IMR-90 (cell line): ENCODE results near the gene USP36. TPM values are rescaled to one million over a fixed set of nuclear protein-coding genes. Genes with fewer than 3 reads are reported as not detected.
A peak's percentile ranks its signal among the peaks of the same experiment; 100 is the strongest.

Experiments used
- ATAC-seq: fragments of 200-7000 bp; cut with Tn5 transposase; 2 replicates; pipeline ENCODE4 v1.9.1; 2020; ENCODE audit warnings: low read depth, mild to moderate bottlenecking, moderate library complexity
- BruUV-seq: library from RNA; stranded (reverse); fragments of 400-500 nt; replicated peaks from 2 replicates; lab custom pipeline; 2021; lab: Mats Ljungman, UMichigan
- CTCF ChIA-PET: fragments of 300-600 bp; formaldehyde crosslinking; extraction: SDS; loops from one replicate; lab custom pipeline; 2021; ENCODE audit warnings: antibody characterized with exemption; lab: Yijun Ruan, JAX
- POLR2A ChIA-PET: fragments of 300-600 bp; sonication (Branson Sonifier 250); formaldehyde crosslinking; loops from one replicate; lab custom pipeline; 2022; ENCODE audit warnings: antibody characterized with exemption; ENCODE audit not compliant: unreplicated experiment; lab: Charles Lee
- DNase-seq: peaks from one replicate; pipeline ENCODE4 v3.0.0; 2013
- H2AFZ ChIP-seq: replicated peaks from 2 replicates; pipeline ENCODE3; 2013; ENCODE audit warnings: low read length, mild to moderate bottlenecking; ENCODE audit not compliant: poor library complexity
- H2AK5ac ChIP-seq: 2 replicates; pipeline ENCODE4 v1.6.1; 2013; ENCODE audit warnings: low read depth, low read length, inconsistent platforms
- H2AK9ac ChIP-seq: replicated peaks from 2 replicates; pipeline ENCODE3; 2013; ENCODE audit warnings: mild to moderate bottlenecking, low read depth, low read length, moderate library complexity; ENCODE audit not compliant: poor library complexity
- H2BK120ac ChIP-seq: 2 replicates; pipeline ENCODE4 v1.6.1; 2013; ENCODE audit warnings: low read depth, low read length, inconsistent platforms
- H2BK15ac ChIP-seq: 3 replicates; pipeline ENCODE4 v1.6.1; 2013; ENCODE audit warnings: low read depth, low read length, inconsistent platforms
- H2BK20ac ChIP-seq: 2 replicates; pipeline ENCODE4 v1.6.1; 2013; ENCODE audit warnings: low read depth, mild to moderate bottlenecking, inconsistent platforms, low read length, moderate library complexity
- H2BK5ac ChIP-seq: 2 replicates; pipeline ENCODE4 v1.6.1; 2013; ENCODE audit warnings: mild to moderate bottlenecking, low read depth, low read length, inconsistent platforms; ENCODE audit not compliant: poor library complexity, severe bottlenecking
- H3K14ac ChIP-seq: replicated peaks from 2 replicates; pipeline ENCODE4 v1.6.1; 2013; ENCODE audit warnings: low read depth, low read length, inconsistent platforms
- H3K18ac ChIP-seq: 2 replicates; pipeline ENCODE4 v1.6.1; 2013; ENCODE audit warnings: low read depth, low read length, control low read depth
- H3K23ac ChIP-seq: 2 replicates; pipeline ENCODE4 v1.6.1; 2013; ENCODE audit warnings: low read depth, low read length, inconsistent platforms
- H3K27ac ChIP-seq: 2 replicates; pipeline ENCODE4 v1.5.1; 2013; ENCODE audit warnings: mild to moderate bottlenecking, control low read depth, low read length; ENCODE audit not compliant: insufficient read depth
- H3K27me3 ChIP-seq: 2 replicates; pipeline ENCODE4 v1.6.1; 2013; ENCODE audit warnings: low read length; ENCODE audit not compliant: control insufficient read depth, insufficient read depth
- H3K36me3 ChIP-seq: 2 replicates; pipeline ENCODE4 v1.6.1; 2013; ENCODE audit warnings: low read length, mixed read lengths; ENCODE audit not compliant: control insufficient read depth, insufficient read depth
- H3K4ac ChIP-seq: 2 replicates; pipeline ENCODE4 v1.6.1; 2013; ENCODE audit warnings: low read depth, low read length, inconsistent platforms
- H3K4me1 ChIP-seq: 2 replicates; pipeline ENCODE4 v1.6.1; 2013; ENCODE audit warnings: low read length, mixed read lengths; ENCODE audit not compliant: control insufficient read depth, insufficient read depth
- H3K4me2 ChIP-seq: 2 replicates; pipeline ENCODE4 v1.6.1; 2013; ENCODE audit warnings: low read depth, mild to moderate bottlenecking, control low read depth, low read length, moderate library complexity
- H3K4me3 ChIP-seq: 2 replicates; pipeline ENCODE4 v1.5.1; 2013; ENCODE audit warnings: low read depth, mild to moderate bottlenecking, control low read depth, low read length, moderate library complexity; ENCODE audit not compliant: insufficient read depth
- H3K56ac ChIP-seq: 2 replicates; pipeline ENCODE4 v1.6.1; 2013; ENCODE audit warnings: low read length, inconsistent platforms; ENCODE audit not compliant: insufficient read depth; ENCODE audit errors: extremely low read depth
- H3K79me1 ChIP-seq, 2 experiments: 2 replicates each; pipeline ENCODE4 v1.6.1; 2013; ENCODE audit warnings: low read length in 2 of 2, inconsistent platforms in 1 of 2, low read depth in 1 of 2
- H3K9ac ChIP-seq: 2 replicates; pipeline ENCODE4 v1.6.1; 2013; ENCODE audit warnings: low read depth, low read length, control low read depth
- H3K9me1 ChIP-seq: 2 replicates; pipeline ENCODE4 v1.6.1; 2013; ENCODE audit warnings: low read length, inconsistent platforms; ENCODE audit not compliant: insufficient read depth
- H3K9me3 ChIP-seq: 2 replicates; pipeline ENCODE4 v1.6.1; 2013; ENCODE audit warnings: low read length; ENCODE audit not compliant: control insufficient read depth, insufficient read depth
- H4K20me1 ChIP-seq: 2 replicates; pipeline ENCODE4 v1.6.1; 2013; ENCODE audit warnings: low read length, inconsistent platforms; ENCODE audit not compliant: insufficient read depth
- H4K5ac ChIP-seq: 2 replicates; pipeline ENCODE4 v1.6.1; 2013; ENCODE audit warnings: mild to moderate bottlenecking, low read depth, low read length, control low read depth
- H4K8ac ChIP-seq, 2 experiments: 2 replicates each; pipeline ENCODE4 v1.6.1; 2013; ENCODE audit warnings: low read depth in 2 of 2, low read length in 2 of 2, control low read depth in 1 of 2, inconsistent platforms in 1 of 2
- H4K91ac ChIP-seq: 2 replicates; pipeline ENCODE4 v1.6.1; 2013; ENCODE audit warnings: low read depth, low read length, inconsistent platforms; ENCODE audit not compliant: insufficient read depth
- MAFK ChIP-seq: IDR thresholded peaks from 2 replicates; pipeline ENCODE4 v1.6.1; 2012; ENCODE audit warnings: low read depth, low read length, improper control_type of control experiment
- MXI1 ChIP-seq: IDR thresholded peaks from 2 replicates; pipeline ENCODE4 v1.6.1; 2012; ENCODE audit warnings: low read depth, mild to moderate bottlenecking, low read length, moderate library complexity, borderline replicate concordance
- SMC3 ChIP-seq: fragments of 150-350 bp; IDR thresholded peaks from 2 replicates; pipeline ENCODE4 v1.6.1; 2016; ENCODE audit warnings: low read depth, mild to moderate bottlenecking, antibody characterized with exemption, low read length, moderate library complexity
- WGBS, 2 experiments: methylation state at CpG; one replicate each; pipeline versions ENCODE4 v1.1.5 to v1.1.7; 2013; ENCODE audit warnings: missing lambda C conversion rate in 2 of 2; ENCODE audit not compliant: insufficient read length in 1 of 2; ENCODE audit errors: extremely low coverage in 2 of 2; 5-methylcytosine and 5-hydroxymethylcytosine counted together
- dilution Hi-C: fragments of 300-500 bp; cut with HindIII; formaldehyde crosslinking; loops from one replicate; pipeline ENCODE4 v1.14.3; 2018; ENCODE audit warnings: low sequenced_read_pairs; ENCODE audit not compliant: unreplicated experiment
- in situ Hi-C: fragments of 300-500 bp; cut with MboI; formaldehyde crosslinking; loops from 3 replicates; pipeline ENCODE4 v1.14.3; 2019; ENCODE audit warnings: low sequenced_read_pairs, inconsistent platforms, mixed read lengths
- intact Hi-C: fragments of 100-400 bp; cut with micrococcal nuclease; formaldehyde crosslinking; loops from 2 replicates; pipeline ENCODE4 v1.10.0; 2022
- polyA plus RNA-seq, 3 experiments: library from polyadenylated mRNA; depleted of rRNA; stranded (reverse); fragments of >200 nt; gene quantifications; 2 replicates each; pipeline ENCODE4 v1.2.3, GENCODE V29; 2012; ENCODE audit warnings: low replicate concordance in 1 of 3
- total RNA-seq: library from RNA; depleted of rRNA; stranded (reverse); fragments of >200 nt; gene quantifications from 2 replicates; pipeline ENCODE4 v1.2.3, GENCODE V29; 2012

The USP36 gene
- total and polyA plus RNA-seq, 2 of the 4 experiments (the other 2 are of a cell fraction) = 30.6 to 38.3 TPM

GRCh38 chr17:78821961-78822360, 18.7 kb downstream of the USP36 start (continued):
- TF ChIP-seq SMC3 = no peak
- no peak for TF ChIP-seq MXI1

DNA sequence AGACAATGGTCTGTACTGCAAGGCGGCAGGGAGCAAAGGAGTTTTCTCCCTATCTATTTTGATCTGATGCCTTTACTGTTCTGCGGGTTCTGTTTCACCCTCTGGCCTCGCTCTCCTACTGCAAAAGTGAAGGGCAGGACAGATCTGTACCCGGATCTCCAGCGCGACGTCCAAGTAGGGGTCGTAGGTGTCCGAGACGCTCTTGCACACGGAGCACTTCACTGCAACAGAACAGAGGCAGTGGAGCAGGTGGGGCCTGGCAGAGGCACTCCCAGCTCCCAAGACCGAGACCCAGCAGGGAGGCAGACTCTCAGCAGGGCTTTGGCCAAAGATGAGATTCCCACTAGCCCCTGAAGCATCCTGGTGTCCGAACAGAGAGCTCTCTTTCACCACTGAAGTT, 19.8 kb downstream of the USP36 start:
- intact Hi-C loops (loop anchor here (10.0 kb wide), 1 partner anchor 326 kb away; no protein-coding TSS in a partner anchor), dilution Hi-C loops (no loop called here), in situ Hi-C loops (no loop called here)
- Histone ChIP-seq H3K4me1 (peaks cover 16% of the 10 kb centered on the region), H3K4me3 (no peak overlapping the region), H3K14ac (no peak overlapping the region), H3K79me1 (peaks cover 34 to 87% of the 10 kb centered on the region in 2 experiments), H2AK9ac (no peak overlapping the region), H2BK15ac (no peak overlapping the region), H3K27me3 (no peaks in the 10 kb centered on the region), H3K9ac (no peak overlapping the region), H4K8ac (no peak overlapping the region), H2AFZ (no peak overlapping the region), H3K4ac (no peak overlapping the region), H4K20me1 (peaks cover 16% of the 10 kb centered on the region), H2AK5ac (peak overlapping the region; percentile 68; the same call in 1 of the 2 replicates), H3K18ac (no peak overlapping the region), H3K9me3 (no peaks in the 10 kb centered on the region), H4K91ac (no peak overlapping the region), H3K56ac (no peak overlapping the region), H2BK20ac (no peak overlapping the region; the same call in 1 of the 2 replicates), H3K36me3 (peaks cover 65% of the 10 kb centered on the region), H3K27ac (no peak overlapping the region), H4K5ac (no peak overlapping the region), H3K4me2 (no peak overlapping the region), H2BK5ac (no peak overlapping the region), H3K23ac (no peak overlapping the region), H3K9me1 (peaks cover 17% of the 10 kb centered on the region), H2BK120ac (no peak overlapping the region)
- CTCF ChIA-PET = interaction anchor here (0.9 kb wide), 1 partner anchor 16 kb away, joined by 3 read pairs; no protein-coding TSS in a partner anchor
- no peak for TF ChIP-seq MAFK
- 98% methylated on average over 7 of the region's 13 CpGs; no CpG with 5 or more reads in 1 of the 2 experiments for WGBS, 2 experiments
- POLR2A ChIA-PET = no interaction called here
- ATAC-seq = no peak
- BruUV-seq = no TSS peak
- no peak for DNase-seq
